HL-60 (cell line): ENCODE measurements around the gene ANKRD30A.

Source experiments
- GABPA ChIP-seq: IDR thresholded peaks from 2 replicates; pipeline ENCODE4 v1.6.1; 2012; ENCODE audit warnings: low read depth
- POLR2AphosphoS5 ChIP-seq: IDR thresholded peaks from 2 replicates; pipeline ENCODE4 v1.6.1; 2012; ENCODE audit warnings: low read depth
- SPI1 ChIP-seq: IDR thresholded peaks from 2 replicates; pipeline ENCODE4 v1.6.1; 2012; ENCODE audit warnings: low read depth, mild to moderate bottlenecking, borderline replicate concordance
- TF ChIP-seq, protein P1 (sequence below): IDR thresholded peaks from one replicate; pipeline ENCODE4 v1.5.1; 2011; ENCODE audit warnings: low read length, control low read depth, inconsistent platforms; ENCODE audit not compliant: insufficient read depth

DNA sequence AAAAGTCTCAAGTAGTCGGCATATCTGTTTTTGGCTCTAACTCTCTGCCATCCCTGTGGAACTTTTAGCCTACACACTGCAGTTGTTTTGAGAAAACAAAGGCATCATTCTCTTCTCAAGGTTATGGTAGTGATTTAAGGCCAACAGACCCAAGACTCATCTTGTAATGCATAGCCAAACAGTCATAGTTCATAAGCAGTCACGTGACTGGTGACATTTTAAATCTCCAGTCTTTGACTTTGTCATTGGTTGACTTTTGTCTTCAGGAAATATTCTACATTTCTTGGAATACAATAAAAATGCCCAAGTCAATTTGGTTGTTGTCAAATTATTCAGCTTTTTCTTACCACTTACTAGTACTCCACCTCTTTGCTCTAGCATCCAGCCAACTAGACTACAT, 114.8 kb downstream of the ANKRD30A start:
- TF ChIP-seq, protein P1, sequence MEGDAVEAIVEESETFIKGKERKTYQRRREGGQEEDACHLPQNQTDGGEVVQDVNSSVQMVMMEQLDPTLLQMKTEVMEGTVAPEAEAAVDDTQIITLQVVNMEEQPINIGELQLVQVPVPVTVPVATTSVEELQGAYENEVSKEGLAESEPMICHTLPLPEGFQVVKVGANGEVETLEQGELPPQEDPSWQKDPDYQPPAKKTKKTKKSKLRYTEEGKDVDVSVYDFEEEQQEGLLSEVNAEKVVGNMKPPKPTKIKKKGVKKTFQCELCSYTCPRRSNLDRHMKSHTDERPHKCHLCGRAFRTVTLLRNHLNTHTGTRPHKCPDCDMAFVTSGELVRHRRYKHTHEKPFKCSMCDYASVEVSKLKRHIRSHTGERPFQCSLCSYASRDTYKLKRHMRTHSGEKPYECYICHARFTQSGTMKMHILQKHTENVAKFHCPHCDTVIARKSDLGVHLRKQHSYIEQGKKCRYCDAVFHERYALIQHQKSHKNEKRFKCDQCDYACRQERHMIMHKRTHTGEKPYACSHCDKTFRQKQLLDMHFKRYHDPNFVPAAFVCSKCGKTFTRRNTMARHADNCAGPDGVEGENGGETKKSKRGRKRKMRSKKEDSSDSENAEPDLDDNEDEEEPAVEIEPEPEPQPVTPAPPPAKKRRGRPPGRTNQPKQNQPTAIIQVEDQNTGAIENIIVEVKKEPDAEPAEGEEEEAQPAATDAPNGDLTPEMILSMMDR: no peak
- TF ChIP-seq POLR2AphosphoS5 (no peak), GABPA (no peak), SPI1 (no peak)
